Keratinocyte (primary cell): Measurements from ENCODE around the gene ARHGEF37. TPM values are rescaled to one million over a fixed set of nuclear protein-coding genes. Genes with fewer than 3 reads are reported as not detected.

Source experiments
- DNase-seq: peaks from one replicate; pipeline ENCODE4 v3.0.0-alpha.2; 2011; ENCODE audit warnings: low read depth, missing footprints, low spot score
- FAIRE-seq: peaks from 2 replicates; lab custom pipeline; 2011; peaks lifted over from hg19 to GRCh38; lab: Jason Lieb, UNC
- H2AFZ ChIP-seq: 2 replicates; pipeline ENCODE4 v1.6.0; 2012; ENCODE audit warnings: low read length, control low read depth, inconsistent platforms; ENCODE audit not compliant: control insufficient read depth
- H3K27ac ChIP-seq: 2 replicates; pipeline ENCODE4 v1.5.1; 2011; ENCODE audit warnings: low read length; ENCODE audit not compliant: control insufficient read depth, insufficient read depth
- H3K27me3 ChIP-seq: 3 replicates; pipeline ENCODE4 v1.6.0; 2011; ENCODE audit warnings: low read length; ENCODE audit not compliant: control insufficient read depth, insufficient read depth; ENCODE audit errors: extremely low read depth
- H3K36me3 ChIP-seq, 2 experiments: 2 replicates in 1 of 2; 3 replicates in 1 of 2; pipeline ENCODE4 v1.5.1; 2011; ENCODE audit warnings: low read length in 2 of 2, mild to moderate bottlenecking in 1 of 2; ENCODE audit not compliant: control insufficient read depth in 2 of 2, insufficient read depth in 2 of 2; ENCODE audit errors: extremely low read depth in 1 of 2
- H3K4me1 ChIP-seq: 3 replicates; pipeline ENCODE4 v1.5.1; 2011; ENCODE audit warnings: low read length; ENCODE audit not compliant: control insufficient read depth, insufficient read depth; ENCODE audit errors: extremely low read depth
- H3K4me2 ChIP-seq: 3 replicates; pipeline ENCODE4 v1.6.0; 2011; ENCODE audit warnings: low read depth, low read length; ENCODE audit not compliant: control insufficient read depth, insufficient read depth; ENCODE audit errors: extremely low read depth
- H3K4me3 ChIP-seq, 3 experiments: fragments of 200-600 bp in 1 of 3; sonication (generic) in 1 of 3; 2 replicates in 2 of 3; 3 replicates in 1 of 3; pipeline ENCODE4 v1.5.1; 2011 to 2016; ENCODE audit warnings: low read length in 3 of 3, mild to moderate bottlenecking in 3 of 3, control low read depth in 2 of 3, inconsistent platforms in 1 of 3, low read depth in 1 of 3, mixed read lengths in 1 of 3, mixed run types in 1 of 3, moderate library complexity in 1 of 3; ENCODE audit not compliant: control insufficient read depth in 2 of 3, insufficient read depth in 2 of 3; ENCODE audit errors: extremely low read depth in 1 of 3
- H3K79me2 ChIP-seq: 2 replicates; pipeline ENCODE4 v1.6.0; 2012; ENCODE audit warnings: low read length; ENCODE audit not compliant: control insufficient read depth, insufficient read depth
- H3K9ac ChIP-seq: 3 replicates; pipeline ENCODE4 v1.6.0; 2011; ENCODE audit warnings: low read length; ENCODE audit not compliant: control insufficient read depth, insufficient read depth; ENCODE audit errors: extremely low read depth
- H3K9me1 ChIP-seq: 3 replicates; pipeline ENCODE4 v1.6.0; 2011; ENCODE audit warnings: low read length; ENCODE audit not compliant: control insufficient read depth, insufficient read depth; ENCODE audit errors: extremely low read depth
- H3K9me3 ChIP-seq: 2 replicates; pipeline ENCODE4 v1.5.1; 2012; ENCODE audit warnings: low read depth, low read length; ENCODE audit not compliant: control insufficient read depth
- H4K20me1 ChIP-seq: 3 replicates; pipeline ENCODE4 v1.6.0; 2011; ENCODE audit warnings: low read length; ENCODE audit not compliant: control insufficient read depth, insufficient read depth; ENCODE audit errors: extremely low read depth
- EZH2 ChIP-seq: IDR thresholded peaks from one replicate; pipeline ENCODE4 v1.6.1; 2012; ENCODE audit warnings: inconsistent platforms, mild to moderate bottlenecking, low read length, moderate library complexity
- dilution Hi-C: fragments of 300-500 bp; cut with MboI; formaldehyde crosslinking; loops from one replicate; pipeline ENCODE4 v1.7.0; 2020; ENCODE audit warnings: low sequenced_read_pairs; ENCODE audit not compliant: extremely low pct_ligation_motif_present
- polyA plus RNA-seq, 5 experiments: library from polyadenylated mRNA; depleted of rRNA in 3 of 5; stranded (reverse) in 3 of 5; stranded (forward) in 1 of 5; unstranded in 1 of 5; fragments of >200 nt; gene quantifications; 1 replicate in 1 of 5; 2 replicates in 3 of 5; 3 replicates in 1 of 5; pipeline versions ENCODE4 v1.2.1 to v1.2.3, GENCODE V29; 2011 to 2012; ENCODE audit warnings: missing spikeins in 2 of 5, low read depth in 1 of 5, low replicate concordance in 1 of 5
- TF ChIP-seq, protein P1 (sequence below), 3 experiments: IDR thresholded peaks in 1 of 3; conservative IDR thresholded peaks in 1 of 3; optimal IDR thresholded peaks in 1 of 3; 2 replicates in 2 of 3; 3 replicates in 1 of 3; pipeline versions ENCODE3 to v1.5.1; 2011; ENCODE audit warnings: low read length in 3 of 3, mild to moderate bottlenecking in 3 of 3, moderate library complexity in 2 of 3, control low read depth in 1 of 3, inconsistent platforms in 1 of 3; ENCODE audit not compliant: insufficient read depth in 2 of 3; ENCODE audit errors: extremely low read depth in 1 of 3

Gene ARHGEF37
- polyA plus RNA-seq, 1 donor (not counting 4 experiments of a cell fraction or from before 2014, with no cell fraction given), result 8.7 TPM

DNA sequence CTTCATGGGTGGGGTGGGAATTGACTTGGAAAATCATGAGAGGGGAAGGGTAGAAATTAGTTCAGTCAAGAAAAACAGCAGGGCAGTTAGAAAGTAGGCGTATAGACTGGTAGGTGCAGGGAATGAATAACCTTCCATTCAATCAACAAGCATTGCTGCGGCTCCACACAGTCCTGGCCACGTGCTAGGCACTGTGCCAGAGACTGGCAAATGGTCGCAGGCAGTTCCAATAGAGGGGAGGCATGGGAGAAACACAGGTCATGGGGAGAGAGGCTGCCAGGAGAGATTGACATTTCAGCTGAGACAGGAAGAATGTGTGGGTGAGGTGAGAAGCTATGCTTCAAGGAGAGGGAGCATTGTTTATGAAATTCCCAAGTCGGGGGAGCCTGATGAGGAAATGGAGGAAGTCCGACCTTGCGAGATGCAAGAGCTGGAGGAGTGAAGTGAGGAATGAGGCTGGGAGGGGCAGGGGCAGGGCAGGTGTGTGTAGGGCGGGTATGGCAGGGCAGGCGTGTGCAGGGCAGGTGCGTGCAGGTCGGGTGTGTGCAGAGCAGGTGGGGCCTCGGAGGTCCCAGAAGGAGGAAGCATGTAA is 94.4 kb downstream of the ARHGEF37 start:
- dilution Hi-C loops, result no loop called here

DNA sequence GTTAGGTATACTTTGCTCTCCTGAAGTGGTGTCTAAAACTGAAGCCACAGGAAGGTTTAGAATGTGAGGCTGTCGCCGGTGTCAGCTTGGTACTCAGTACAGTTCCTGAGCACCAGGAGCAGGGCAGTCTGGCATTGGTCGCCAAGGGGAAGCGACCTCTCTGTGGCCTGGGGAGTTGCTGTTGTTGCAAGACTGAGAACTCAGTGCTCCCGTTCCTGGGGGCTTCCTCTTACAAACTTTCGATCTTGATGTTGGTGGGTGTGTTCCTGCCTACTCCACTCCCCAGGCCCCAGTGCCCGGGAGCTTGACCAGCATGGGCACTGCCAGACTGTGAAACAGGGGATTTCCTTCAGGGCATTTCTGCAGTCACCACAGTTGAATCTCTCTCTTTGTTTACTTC is 96.4 kb downstream of the ARHGEF37 start:
- H3K4me2 ChIP-seq, result no peak overlapping the region
- no peaks in the 10 kb centered on the region for H3K36me3 ChIP-seq
- no peak overlapping the region for H3K9ac ChIP-seq
- peaks cover 10% of the 10 kb centered on the region for H3K27me3 ChIP-seq
- H4K20me1 ChIP-seq, result no peaks in the 10 kb centered on the region
- no peaks in the 10 kb centered on the region for H3K9me1 ChIP-seq
- FAIRE-seq, result no peak
- no peak overlapping the region for H2AFZ ChIP-seq
- no peaks in the 10 kb centered on the region for H3K79me2 ChIP-seq
- no peak overlapping the region for H3K27ac ChIP-seq
- no peaks in the 10 kb centered on the region for H3K9me3 ChIP-seq
- TF ChIP-seq EZH2, result no peak
- TF ChIP-seq, protein P1, sequence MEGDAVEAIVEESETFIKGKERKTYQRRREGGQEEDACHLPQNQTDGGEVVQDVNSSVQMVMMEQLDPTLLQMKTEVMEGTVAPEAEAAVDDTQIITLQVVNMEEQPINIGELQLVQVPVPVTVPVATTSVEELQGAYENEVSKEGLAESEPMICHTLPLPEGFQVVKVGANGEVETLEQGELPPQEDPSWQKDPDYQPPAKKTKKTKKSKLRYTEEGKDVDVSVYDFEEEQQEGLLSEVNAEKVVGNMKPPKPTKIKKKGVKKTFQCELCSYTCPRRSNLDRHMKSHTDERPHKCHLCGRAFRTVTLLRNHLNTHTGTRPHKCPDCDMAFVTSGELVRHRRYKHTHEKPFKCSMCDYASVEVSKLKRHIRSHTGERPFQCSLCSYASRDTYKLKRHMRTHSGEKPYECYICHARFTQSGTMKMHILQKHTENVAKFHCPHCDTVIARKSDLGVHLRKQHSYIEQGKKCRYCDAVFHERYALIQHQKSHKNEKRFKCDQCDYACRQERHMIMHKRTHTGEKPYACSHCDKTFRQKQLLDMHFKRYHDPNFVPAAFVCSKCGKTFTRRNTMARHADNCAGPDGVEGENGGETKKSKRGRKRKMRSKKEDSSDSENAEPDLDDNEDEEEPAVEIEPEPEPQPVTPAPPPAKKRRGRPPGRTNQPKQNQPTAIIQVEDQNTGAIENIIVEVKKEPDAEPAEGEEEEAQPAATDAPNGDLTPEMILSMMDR (optimal IDR thresholded peaks at IDR 0.05 in 1 of 3, IDR thresholded peaks at IDR 0.05 in 1 of 3, conservative IDR thresholded peaks at IDR 0.05 in 1 of 3; ENCODE audit: extremely low read depth in 1 of 3, insufficient read depth in 2 of 3, low read length in 3 of 3), result no peak
- no peak overlapping the region for H3K4me3 ChIP-seq
- dilution Hi-C loops, result no loop called here
- no peak for DNase-seq
- H3K4me1 ChIP-seq, result peaks cover 6% of the 10 kb centered on the region

More for the DNA sequence above, 94.4 kb downstream of the ARHGEF37 start:
- Histone ChIP-seq H3K27me3 (peaks cover 3% of the 10 kb centered on the region), H3K4me3 (peak overlapping the region in 1 of 3 experiments; percentile 15), H3K4me2 (peak overlapping the region; percentile 61), H2AFZ (peak overlapping the region; percentile 65), H3K79me2 (no peaks in the 10 kb centered on the region), H3K27ac (no peak overlapping the region), H3K9ac (no peak overlapping the region), H3K4me1 (peaks cover 6% of the 10 kb centered on the region), H3K9me3 (no peaks in the 10 kb centered on the region), H3K9me1 (no peaks in the 10 kb centered on the region), H3K36me3 (no peaks in the 10 kb centered on the region), H4K20me1 (no peaks in the 10 kb centered on the region)
- TF ChIP-seq EZH2, result no peak
- TF ChIP-seq, protein P1 (optimal IDR thresholded peaks at IDR 0.05 in 1 of 3, IDR thresholded peaks at IDR 0.05 in 1 of 3, conservative IDR thresholded peaks at IDR 0.05 in 1 of 3; ENCODE audit: extremely low read depth in 1 of 3, insufficient read depth in 2 of 3, low read length in 3 of 3), result no peak
- FAIRE-seq (no peak), DNase-seq (no peak)
